Stimulated activated CD4-positive, alpha-beta T cell treated with anti-CD3 and anti-CD28 coated beads, TNF-alpha, amount 100 ng/mL, for 48 hours (primary cell): ENCODE data around the gene TRAF1.

Experiments
- DNase-seq, 3 donors: peaks; one replicate each; pipeline ENCODE4 v3.0.0-alpha.2; 2020; ENCODE audit warnings: low read depth in 3 of 3

TRAF1 gene

DNA sequence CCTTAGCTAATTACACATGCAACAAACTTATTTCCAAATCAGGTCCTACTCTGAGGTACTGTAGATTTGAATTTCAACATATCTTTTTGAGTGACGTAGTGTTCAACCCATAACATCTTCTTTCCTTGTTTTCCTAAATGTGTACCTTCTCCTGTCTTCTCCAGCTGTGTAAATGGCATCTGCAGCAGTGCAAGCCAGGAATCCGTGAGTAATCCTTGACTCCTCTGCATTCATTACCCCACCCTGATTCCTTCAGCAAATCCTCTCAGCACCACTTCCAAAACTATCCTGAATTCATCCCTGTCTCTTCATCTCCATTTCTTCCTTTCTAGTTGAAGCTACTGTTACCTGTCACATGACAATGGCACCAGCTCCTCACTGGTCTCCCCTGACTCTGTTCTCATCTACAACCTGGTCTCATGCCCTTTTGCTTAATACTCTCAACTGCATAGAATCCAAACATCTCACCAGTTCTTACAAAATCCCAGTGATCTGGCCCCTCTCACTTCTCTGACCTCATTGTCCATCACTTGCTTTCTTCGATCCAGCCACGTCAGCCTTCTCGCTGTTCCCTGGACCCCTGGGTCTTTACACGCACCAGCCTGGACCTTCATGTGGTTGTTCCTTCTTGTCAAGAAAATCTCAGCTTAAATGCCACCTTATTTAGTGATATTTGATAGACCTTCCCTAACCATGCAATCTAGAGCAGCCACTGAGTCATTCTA is 14.6 kb upstream of the TRAF1 start:
- DNase-seq = no peak

DNA sequence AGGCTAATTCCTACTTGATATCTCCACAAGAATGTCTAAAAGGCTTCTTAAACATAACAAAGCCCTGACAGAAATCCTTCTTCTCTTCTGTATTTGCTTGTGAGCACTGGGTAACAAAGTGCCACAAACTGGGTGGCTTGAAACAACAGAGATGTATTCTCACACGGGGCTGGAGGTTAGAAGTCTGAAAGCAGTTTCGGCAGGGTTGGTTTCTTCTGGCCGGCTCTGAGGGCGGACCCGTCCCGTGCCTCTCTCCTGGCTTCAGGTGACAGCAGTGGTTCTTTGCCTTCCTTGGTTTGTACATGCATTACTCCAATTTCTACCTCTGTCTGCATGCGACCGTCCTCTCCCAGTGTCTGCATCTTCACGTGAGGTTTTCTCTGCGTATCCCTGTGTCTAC is 14.0 kb upstream of the TRAF1 start:
- no peak for DNase-seq

GRCh38 chr9:120938851-120939250 is 12.3 kb upstream of the TRAF1 start:
- DNase-seq = no peak

DNA sequence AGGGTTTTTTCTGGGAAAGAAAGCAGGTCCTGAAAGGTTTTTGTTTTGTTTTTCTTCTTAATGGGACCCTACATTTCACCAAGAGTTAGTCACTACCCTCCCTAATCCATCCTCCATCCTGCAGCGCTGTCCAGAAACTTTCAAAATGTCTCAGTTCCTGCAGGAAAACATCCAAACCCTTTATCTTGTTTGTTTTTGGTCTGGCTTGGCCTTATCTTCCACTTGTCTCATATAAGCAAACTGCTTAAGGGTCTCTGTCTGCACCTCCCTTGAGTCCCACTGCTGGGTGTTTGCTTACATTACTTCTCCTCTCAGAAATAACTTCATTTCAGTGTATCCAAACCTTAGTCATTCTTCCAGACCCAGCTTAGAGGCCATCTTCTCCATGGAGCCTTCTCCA is 11.0 kb upstream of the TRAF1 start:
- DNase-seq = no peak

- DNase-seq = no peak
These were observed 10.5 kb upstream of the TRAF1 start for GRCh38 chr9:120937127-120937526.

DNA sequence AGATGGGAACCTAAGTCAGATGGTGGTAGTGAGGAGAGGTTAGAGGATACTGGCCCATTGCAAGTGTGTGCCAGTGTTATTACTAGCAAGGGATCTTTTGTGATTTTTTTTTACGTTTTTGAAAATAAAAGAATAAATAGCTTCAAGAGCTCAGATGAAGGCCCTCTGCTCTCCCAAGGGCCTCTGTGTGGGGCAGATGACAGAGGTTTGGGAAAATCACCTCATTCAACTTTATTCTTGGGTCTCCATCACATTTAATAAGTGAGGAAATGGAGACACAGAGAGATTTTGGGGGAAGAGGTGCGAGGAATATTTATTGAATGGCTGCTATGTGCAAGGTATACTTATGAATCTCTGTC is 10.1 kb upstream of the TRAF1 start:
- no peak for DNase-seq

- DNase-seq = peak; percentile 74 to 92 (median 86)
These were observed 9.6 kb upstream of the TRAF1 start for GRCh38 chr9:120936011-120936763.

- no peak for DNase-seq
These were observed 8.8 kb upstream of the TRAF1 start for GRCh38 chr9:120935383-120935857.

DNA sequence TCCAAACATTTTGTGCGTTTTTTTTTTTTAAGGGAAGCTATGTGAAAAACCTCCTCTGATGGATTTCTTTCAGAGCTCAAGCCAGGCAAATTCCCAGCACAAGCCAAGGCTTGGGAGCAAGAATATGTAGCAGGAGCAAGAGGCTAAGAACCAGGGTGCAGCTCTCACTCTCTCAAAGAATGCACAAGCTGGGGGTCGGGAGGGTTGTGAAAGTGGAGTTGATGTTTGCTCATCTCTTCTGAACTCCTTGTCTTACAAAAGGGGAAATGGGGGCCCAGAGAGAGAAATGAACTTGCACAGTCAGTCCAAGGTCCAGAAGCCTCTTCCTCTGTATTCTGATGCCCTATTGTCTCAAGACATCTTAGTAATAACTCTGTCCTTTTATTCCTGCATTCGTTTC is 7.7 kb upstream of the TRAF1 start:
- no peak for DNase-seq

DNA sequence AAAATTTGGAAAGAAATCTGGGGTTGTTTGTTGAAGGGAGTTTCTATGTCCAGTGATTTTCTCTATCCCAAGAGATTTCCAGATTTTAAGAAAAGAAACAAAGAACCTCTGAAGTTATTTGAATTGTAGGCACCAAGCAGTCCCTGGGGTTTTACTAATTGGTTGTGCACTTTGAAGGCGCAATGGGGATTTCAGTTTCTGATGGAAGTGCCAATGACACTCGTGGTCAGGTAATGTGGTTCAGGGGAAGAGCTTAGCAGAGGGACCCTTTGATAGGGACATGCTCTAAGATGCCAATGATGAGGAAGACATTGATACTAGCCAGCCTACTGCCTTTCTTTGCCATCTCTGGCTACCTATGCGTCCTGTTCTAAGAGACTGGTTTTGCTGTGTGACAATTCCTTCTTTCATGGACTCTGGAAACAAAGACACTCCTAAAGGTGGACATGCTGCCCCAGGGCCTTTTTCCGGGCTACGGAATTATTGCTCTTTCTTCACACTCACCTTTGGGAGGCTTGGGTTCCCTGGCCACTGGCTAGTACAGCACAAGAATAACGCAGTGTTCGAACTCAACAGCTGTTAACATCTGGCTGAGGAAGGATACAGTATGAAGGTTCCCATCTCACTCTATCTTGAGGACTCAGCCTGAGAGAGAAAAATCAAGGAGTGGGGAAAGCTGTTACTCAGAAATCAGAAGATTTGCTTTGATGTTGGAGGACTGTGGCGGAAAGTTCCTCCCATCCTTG is 6.9 kb upstream of the TRAF1 start:
- no peak for DNase-seq

GRCh38 chr9:120932086-120932823 is 5.7 kb upstream of the TRAF1 start:
- DNase-seq = no peak

- DNase-seq = peak in 1 of 3 donors; percentile 48
These were observed 4.9 kb upstream of the TRAF1 start for GRCh38 chr9:120931231-120932085.

DNA sequence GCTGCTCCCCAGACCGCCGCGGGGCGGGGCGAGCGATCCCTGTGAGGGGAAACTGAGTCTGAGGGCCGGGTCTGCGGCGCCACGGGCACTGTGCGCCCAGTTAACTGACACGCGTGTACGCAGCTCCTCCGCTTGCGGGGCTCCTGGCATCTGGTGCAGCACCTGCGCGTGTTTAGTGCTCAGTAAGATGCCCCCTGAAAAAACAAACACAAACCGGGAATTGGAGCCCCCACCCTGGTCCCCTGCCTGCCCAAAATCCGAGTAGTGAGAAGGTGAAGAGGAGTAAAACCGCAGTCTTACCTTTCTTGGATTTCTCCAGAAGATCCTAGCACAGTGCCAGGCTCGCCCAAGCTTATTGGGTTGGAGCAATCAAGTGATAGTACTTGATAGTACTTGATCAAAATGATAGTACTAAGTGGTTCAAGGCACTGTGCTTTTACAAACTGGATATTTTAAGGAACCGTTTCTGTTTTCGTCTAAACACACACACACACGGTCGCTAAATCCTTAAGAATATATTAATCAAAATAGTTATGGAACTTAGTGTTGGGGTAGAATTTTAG is 2.7 kb upstream of the TRAF1 start:
- no peak for DNase-seq

DNA sequence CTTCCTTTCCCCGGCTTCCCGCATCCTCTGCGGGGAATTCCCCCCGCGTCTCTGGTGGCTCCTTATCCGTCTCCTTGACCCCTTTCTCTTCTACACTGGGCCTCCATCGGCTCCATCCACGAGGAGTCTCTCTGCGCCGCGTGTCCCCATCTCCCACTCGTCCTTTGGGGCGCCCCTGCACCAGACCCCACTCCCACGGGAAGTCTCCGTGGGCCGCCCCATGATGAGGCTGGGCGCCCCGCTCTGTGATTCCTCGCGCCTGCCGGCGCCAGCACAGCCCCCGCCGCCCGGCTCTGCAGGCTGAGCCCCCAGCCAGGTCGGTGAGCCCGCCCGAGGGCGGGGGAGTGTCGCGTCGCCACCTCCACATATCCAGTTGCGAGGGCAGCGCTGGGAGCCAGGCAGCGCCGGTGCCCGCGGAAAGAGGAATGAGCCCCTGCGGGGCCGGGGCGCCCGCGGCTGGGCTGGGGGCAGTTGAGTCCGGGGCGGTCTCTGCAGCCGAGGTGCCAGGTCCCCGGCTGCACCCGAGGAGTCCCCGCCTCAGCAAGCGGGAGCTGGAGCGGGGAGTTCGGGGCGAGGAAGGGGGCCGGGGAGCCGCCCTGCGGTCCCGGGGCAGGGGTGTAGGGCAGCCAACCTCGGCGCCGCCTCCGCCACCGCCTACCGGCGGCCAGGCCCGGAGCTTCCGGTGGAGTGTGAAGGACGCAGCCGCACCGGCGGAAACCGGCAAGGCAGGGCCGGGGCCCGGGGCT is 2.1 kb upstream of the TRAF1 start:
- peak in 2 of 3 donors; percentile 38 to 71 for DNase-seq

- DNase-seq = no peak
These were observed 1.5 kb upstream of the TRAF1 start for GRCh38 chr9:120928015-120928482.

- no peak for DNase-seq
These were observed 846 bp upstream of the TRAF1 start for GRCh38 chr9:120927269-120928014.

DNA sequence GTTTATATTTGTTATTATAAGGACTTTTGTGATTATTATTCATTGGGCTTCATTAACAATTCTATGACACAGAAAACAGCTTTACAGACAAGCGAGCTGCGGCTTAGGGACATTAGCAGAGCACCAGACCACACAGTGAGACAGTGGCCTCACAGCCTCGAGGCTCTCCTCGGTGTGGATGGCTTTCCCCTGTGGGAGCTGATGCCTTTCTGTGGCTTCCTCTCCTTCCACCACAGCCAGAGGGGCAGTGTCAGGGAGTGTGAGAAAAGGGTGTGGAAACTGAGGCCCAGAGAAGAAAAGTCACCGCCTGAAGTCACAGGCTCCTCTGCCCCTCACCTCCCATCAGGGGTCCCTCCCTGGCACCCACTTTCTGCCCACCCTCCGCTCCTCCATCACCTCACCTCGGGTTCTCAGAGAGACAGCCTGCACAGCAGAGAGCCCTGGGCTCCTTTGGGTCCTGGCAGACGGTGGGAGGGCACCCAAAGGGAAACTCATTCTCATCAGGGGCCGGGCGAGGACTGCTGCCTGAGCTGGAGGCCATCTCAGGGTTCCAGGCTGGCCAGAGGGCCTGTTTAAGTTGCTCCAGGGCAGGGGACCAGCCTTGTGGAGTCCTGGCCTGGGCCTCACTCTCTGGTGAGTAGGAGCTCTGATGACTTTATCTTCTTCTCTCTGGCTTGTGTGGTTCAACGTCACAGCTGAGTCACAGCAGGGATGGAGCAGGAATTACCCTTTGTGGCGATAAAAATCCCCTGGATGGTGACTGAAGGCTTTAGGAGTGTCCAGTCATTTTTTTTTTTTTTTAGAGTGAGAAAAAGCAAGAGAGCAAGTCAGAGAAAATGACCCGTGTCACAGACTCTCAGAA is 830 bp downstream of the TRAF1 start:
- DNase-seq = peak; percentile 76 to 83 (median 79)
